Type B pancreatic cell (in vitro differentiated cells): ENCODE data around the gene OTUB1. TPM values are rescaled to one million over a fixed set of nuclear protein-coding genes. Genes with fewer than 3 reads are reported as not detected.

Experiments
- DNase-seq: peaks from one replicate; pipeline ENCODE4 v3.0.0; 2021; ENCODE audit warnings: mixed read lengths; ENCODE audit not compliant: unreplicated experiment; ENCODE audit errors: extremely low spot score
- H3K27ac Mint-ChIP-seq: 2 replicates; pipeline ENCODE4 v1.8.0; 2021; ENCODE audit warnings: mild to moderate bottlenecking, mixed read lengths
- H3K27me3 Mint-ChIP-seq: 2 replicates; pipeline ENCODE4 v1.8.0; 2021; ENCODE audit warnings: mixed read lengths
- H3K36me3 Mint-ChIP-seq: 2 replicates; pipeline ENCODE4 v1.8.0; 2021; ENCODE audit warnings: mixed read lengths
- H3K4me1 Mint-ChIP-seq: one replicate; pipeline ENCODE4 v1.8.0; 2021; ENCODE audit warnings: mixed read lengths; ENCODE audit not compliant: unreplicated experiment
- H3K4me3 Mint-ChIP-seq: 2 replicates; pipeline ENCODE4 v1.8.0; 2021; ENCODE audit warnings: mild to moderate bottlenecking, mixed read lengths
- H3K9me3 Mint-ChIP-seq: 2 replicates; pipeline ENCODE4 v1.8.0; 2021; ENCODE audit warnings: mixed read lengths
- total RNA-seq: library from RNA; stranded (reverse); gene quantifications from 2 replicates; pipeline ENCODE4 v1.2.1, GENCODE V29; 2021; ENCODE audit warnings: low replicate concordance
- TF ChIP-seq, protein P1 (sequence below): fragments of 200-600 bp; sonication (generic); conservative IDR thresholded peaks from 2 replicates; pipeline ENCODE4 v1.5.0; 2021; ENCODE audit warnings: antibody characterized with exemption, mild to moderate bottlenecking

The OTUB1 gene
- total RNA-seq, 1 donor from 2014 or later: 105 TPM

- no peak for DNase-seq
- Mint-ChIP-seq H3K27me3 (peaks cover 22% of the 10 kb centered on the region), H3K4me1 (peaks cover 25% of the 10 kb centered on the region), H3K36me3 (no peaks in the 10 kb centered on the region), H3K27ac (no peak overlapping the region), H3K4me3 (no peak overlapping the region), H3K9me3 (no peaks in the 10 kb centered on the region)
- TF ChIP-seq, protein P1, sequence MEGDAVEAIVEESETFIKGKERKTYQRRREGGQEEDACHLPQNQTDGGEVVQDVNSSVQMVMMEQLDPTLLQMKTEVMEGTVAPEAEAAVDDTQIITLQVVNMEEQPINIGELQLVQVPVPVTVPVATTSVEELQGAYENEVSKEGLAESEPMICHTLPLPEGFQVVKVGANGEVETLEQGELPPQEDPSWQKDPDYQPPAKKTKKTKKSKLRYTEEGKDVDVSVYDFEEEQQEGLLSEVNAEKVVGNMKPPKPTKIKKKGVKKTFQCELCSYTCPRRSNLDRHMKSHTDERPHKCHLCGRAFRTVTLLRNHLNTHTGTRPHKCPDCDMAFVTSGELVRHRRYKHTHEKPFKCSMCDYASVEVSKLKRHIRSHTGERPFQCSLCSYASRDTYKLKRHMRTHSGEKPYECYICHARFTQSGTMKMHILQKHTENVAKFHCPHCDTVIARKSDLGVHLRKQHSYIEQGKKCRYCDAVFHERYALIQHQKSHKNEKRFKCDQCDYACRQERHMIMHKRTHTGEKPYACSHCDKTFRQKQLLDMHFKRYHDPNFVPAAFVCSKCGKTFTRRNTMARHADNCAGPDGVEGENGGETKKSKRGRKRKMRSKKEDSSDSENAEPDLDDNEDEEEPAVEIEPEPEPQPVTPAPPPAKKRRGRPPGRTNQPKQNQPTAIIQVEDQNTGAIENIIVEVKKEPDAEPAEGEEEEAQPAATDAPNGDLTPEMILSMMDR: no peak
Observed at GRCh38 chr11:64008914-64009633, 22.8 kb downstream of the OTUB1 start.

DNA sequence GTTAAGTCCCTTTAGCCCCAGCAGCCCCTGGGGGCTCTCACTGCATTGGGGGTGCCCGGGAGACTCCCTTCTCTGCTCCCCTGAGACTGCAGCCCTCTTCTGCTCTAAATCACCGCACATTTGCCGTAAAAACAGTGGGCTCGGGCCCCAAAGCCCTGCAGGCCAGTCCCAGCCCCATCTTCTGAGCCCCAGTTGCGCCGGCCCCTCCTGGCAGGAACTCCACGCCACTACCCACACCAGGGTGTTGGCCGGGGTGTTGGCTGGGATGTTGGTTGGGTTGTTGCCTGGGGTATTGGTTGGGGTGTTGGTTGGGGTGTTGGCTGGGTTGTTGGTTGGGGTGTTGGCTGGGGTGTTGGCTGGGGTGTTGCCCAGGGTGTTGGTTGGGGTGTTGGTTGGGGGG lies 23.5 kb downstream of the OTUB1 start:
- H3K36me3 Mint-ChIP-seq: no peaks in the 10 kb centered on the region
- peaks cover 22% of the 10 kb centered on the region for H3K27me3 Mint-ChIP-seq
- H3K4me1 Mint-ChIP-seq: peaks cover 25% of the 10 kb centered on the region
- no peak overlapping the region for H3K4me3 Mint-ChIP-seq
- DNase-seq: no peak
- TF ChIP-seq, protein P1: no peak
- H3K27ac Mint-ChIP-seq: no peak overlapping the region
- no peaks in the 10 kb centered on the region for H3K9me3 Mint-ChIP-seq

GRCh38 chr11:64010783-64011182 lies 24.5 kb downstream of the OTUB1 start:
- DNase-seq: no peak
- no peak overlapping the region for H3K4me3 Mint-ChIP-seq
- peaks cover 25% of the 10 kb centered on the region for H3K4me1 Mint-ChIP-seq
- H3K36me3 Mint-ChIP-seq: no peaks in the 10 kb centered on the region
- TF ChIP-seq, protein P1: no peak
- H3K9me3 Mint-ChIP-seq: no peaks in the 10 kb centered on the region
- no peak overlapping the region for H3K27ac Mint-ChIP-seq
- H3K27me3 Mint-ChIP-seq: peaks cover 19% of the 10 kb centered on the region

- H3K36me3 Mint-ChIP-seq: no peaks in the 10 kb centered on the region
- H3K4me1 Mint-ChIP-seq: peaks cover 26% of the 10 kb centered on the region
- H3K9me3 Mint-ChIP-seq: no peaks in the 10 kb centered on the region
- no peak overlapping the region for H3K4me3 Mint-ChIP-seq
- peaks cover 17% of the 10 kb centered on the region for H3K27me3 Mint-ChIP-seq
- H3K27ac Mint-ChIP-seq: no peak overlapping the region
- no peak for DNase-seq
- TF ChIP-seq, protein P1: no peak
Observed at GRCh38 chr11:64011371-64011770, 25.1 kb downstream of the OTUB1 start.

- Mint-ChIP-seq H3K36me3 (no peaks in the 10 kb centered on the region), H3K9me3 (no peaks in the 10 kb centered on the region), H3K27me3 (peaks cover 2% of the 10 kb centered on the region), H3K4me1 (peaks cover 13% of the 10 kb centered on the region), H3K4me3 (no peak overlapping the region), H3K27ac (no peak overlapping the region)
- TF ChIP-seq, protein P1: no peak
- DNase-seq: no peak
Observed at GRCh38 chr11:64013141-64013896, 27.1 kb downstream of the OTUB1 start.
